T1000 (cell line): ENCODE results near the gene KCNMA1.

Experiments
- DNase-seq: peaks from one replicate; lab custom pipeline; 2025; ENCODE audit warnings: mixed read lengths; lab: John Stamatoyannopoulos, UW

Gene KCNMA1

DNA sequence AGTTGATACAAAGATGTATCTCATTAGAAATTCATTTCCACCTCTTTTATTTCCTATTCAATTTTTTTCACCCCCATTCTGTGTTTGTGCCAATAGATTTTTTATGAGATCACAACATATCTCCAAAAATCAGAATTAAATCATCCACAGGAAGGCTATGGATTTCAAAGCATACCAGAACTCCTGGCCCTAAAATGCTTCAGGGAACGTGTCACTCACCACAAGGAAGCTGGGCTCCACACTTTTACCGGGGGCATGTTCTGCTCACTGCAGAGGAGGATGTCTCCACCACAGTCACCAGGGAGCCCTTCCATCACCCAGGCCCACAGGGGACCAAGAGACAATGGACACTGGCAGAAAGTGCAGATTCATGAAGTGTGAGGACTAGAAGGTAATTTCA, 456.8 kb downstream of the KCNMA1 start:
- no peak for DNase-seq

DNA sequence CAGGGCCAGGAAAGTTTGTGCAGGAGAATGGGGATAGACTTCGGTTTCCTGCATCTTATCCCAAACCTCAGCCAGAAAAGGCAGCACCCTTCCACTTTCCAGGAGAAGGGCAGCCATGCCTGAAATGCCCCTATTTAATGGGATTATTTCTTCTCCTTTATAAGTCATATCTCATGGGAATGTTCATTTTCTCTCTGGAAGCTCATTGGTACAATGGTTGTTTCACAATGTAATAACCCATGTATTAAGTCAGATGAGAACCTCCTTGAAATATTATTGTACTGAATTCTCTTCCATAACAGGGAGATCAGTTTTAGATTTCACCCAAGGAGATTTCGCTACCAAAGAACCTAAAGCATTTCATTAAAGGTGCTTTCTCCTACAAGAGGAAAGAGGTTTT, 457.5 kb downstream of the KCNMA1 start:
- no peak for DNase-seq

DNA sequence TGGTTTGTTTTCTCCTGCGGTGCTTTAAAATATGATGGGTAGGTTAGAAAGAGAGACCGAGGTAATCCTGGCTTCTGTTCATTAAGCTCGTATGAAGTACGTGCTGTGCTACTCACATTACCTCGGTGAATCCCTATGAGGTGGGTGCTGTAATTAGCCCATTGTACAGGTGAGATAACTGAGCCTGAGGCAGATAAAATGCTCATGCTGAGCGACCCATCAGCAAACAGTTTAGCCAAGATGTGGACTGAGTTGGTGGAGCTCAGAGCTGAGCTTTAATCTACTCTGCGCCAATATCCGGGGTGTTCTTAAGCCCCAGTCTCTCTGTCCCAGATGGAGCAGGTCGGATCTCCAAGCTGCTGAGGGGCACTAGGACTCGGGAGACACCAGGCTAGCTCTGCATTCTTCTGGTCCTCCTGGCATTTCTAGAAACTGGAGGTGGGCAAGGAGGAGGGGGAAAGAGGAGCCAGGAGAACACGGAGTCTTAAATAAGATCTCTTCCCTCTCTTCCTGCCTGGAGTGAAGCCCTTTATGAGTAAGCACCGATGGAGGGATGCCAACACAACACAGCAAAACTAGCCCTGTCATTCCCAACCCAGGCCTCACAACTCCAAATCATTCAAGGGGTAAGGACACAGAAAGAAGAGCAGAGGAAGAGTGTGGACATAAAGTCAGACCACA, 458.5 kb downstream of the KCNMA1 start:
- peak; percentile 64 for DNase-seq

DNA sequence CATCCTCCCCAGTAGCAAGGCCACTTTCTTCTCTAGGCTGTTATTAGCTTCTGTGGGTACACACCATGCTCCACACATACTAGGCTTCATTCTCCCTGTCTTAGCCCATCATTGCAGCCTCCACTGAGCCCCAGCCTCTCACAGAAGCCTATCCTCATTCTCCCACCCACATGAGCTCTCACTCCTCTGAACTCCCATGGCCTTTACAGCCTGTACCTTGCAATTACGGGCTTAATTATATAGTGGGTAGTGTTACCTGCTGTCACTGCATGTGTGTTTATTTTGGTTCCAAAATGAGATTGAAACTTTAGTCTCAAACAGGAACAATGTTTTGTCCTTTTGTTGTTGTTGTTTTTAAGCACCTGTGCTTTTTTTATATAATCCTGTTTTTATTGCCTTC, 460.0 kb downstream of the KCNMA1 start:
- no peak for DNase-seq

DNA sequence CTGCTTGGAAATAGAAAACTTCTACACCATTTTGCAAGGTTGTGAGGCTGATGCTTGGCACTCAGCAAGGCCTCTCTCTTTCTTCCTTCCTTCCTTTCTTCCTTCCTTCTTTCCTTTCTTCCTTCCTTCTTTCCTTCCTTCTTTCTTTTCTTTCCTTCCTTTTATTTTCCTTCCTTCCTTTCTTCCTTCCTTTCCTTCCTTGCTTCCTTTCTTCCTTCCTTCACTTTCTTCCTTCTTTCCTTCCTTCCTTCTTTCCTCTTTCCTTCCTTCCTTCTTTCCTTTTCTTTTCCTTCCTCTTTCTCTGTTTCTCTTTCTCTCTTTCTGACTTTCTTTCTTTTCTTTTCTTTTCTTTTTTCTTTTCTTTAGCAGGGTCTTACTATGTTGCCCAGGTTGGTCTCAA, 460.4 kb downstream of the KCNMA1 start:
- DNase-seq, result no peak

DNA sequence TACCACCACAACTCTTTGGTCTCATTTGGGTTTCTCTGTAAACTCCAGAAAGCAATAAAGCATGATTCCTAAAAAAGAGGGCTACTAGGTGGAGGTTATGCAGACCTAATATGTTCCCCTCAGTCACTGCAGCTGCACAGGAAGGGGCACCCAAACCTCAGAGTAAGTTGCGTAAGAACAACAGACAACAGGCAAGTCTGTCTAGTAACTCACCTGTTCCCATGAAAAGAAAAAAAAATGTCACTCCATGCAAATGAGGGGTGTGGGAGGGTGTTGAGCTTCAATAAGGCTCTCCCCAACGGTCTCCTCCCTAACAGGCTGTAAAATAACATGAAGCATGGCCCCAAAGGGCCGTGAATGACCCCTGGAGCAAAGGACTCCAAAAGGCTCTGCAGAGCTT, 461.4 kb downstream of the KCNMA1 start:
- DNase-seq, result no peak

DNA sequence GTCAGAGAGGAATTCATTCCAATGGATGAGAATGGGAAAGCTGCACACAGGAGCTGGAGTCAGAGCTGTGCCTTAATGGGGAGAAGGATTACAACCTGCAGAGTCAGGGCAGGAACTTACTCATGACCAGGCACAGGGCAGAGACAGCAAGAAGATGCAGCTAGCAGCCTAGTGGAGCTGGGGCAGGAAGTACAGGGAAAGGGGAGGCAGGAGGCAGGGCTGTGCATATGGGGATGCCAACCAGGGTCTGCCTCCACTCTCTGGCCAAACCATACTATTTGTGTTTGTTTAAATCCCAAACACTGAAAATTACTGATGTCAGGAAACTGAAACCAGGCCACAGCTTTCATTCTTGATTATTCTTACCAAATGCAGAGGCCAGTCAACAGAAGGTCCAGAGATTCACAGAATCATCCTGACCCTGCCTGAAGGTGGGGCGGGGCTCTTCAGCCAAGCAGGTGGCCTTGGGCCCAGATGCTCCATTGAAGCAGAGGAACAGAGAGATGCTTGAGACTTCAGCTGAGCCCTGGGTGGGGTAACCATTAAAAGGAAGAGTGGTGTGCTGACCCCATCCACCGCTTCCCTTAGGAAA, 461.9 kb downstream of the KCNMA1 start:
- DNase-seq, result no peak

DNA sequence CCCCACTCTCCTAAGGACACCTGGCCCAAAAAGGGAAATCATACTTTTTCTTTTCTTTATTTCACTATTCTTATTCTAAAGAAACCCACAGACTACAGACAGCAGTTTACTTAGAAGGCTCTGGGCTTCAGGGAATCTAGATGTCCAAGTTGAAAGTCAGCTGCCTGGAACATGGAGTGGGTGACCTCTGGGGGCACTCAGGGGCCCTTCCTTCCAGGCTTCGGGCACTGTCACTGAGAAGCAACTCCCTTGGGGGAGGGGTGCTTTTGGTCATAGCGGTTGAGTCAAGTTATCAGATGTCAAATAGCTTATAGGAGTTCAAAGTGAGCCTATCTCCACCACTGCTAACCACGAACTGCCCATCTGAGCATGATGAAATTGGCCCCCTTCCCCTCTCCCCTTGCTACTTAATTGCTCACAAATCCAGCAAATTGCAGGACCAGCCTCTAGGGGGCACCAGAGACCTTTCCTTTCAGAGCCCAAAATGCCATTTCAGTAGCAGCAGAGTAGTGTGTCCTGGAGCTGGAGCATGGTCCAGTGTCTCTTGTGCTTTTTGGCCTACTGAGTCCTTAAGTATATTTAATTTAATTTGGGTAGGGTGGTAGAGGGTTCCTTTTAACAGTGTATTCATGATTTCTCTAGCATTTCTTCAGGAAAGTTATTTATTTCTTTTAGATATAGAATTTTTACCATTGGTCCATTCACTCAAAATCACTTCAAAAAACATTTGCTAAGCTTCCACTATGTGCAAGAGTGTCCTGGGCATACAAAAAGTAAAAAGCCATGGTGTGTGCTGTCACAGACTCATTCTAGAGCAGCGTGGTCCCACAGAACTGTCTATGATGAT, 463.8 kb downstream of the KCNMA1 start:
- DNase-seq, result peak; percentile 57

DNA sequence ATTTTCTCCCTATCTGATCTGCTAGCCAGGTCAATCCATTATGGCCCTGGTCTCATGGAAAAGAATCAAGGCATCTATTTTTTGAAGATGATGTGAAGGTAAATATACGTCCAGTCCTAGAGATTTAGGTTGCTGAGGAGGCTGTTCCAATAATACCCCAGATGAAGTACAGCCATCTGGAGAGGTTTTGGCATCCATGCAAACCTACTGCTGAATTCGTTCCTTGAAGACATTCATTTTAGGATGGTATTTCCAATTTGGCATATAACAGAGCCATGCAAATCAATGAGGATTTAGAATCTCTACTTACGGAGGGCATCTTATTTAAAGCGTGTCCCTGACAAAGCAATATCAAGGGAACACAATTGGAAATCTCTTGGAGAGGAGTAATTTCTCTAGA, 465.5 kb downstream of the KCNMA1 start:
- no peak for DNase-seq

DNA sequence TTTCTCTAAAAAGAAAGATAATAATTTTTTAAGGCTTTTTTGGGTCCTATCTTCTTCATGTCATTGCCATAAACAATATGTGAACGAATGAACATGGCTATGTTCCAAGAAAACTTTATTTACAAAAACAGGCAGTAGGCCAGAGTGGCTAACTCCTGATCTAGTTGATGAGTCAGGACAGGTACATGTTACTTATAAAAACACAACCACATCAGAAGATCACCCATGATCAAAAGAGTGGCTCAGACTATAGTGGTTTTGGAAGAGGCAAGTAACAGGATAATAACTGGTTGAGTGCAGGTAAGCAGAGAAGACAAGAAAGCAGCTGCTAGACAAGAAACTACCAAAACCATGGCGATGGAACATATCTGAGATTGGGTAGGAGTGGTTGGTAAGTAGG, 468.7 kb downstream of the KCNMA1 start:
- DNase-seq, result no peak

DNA sequence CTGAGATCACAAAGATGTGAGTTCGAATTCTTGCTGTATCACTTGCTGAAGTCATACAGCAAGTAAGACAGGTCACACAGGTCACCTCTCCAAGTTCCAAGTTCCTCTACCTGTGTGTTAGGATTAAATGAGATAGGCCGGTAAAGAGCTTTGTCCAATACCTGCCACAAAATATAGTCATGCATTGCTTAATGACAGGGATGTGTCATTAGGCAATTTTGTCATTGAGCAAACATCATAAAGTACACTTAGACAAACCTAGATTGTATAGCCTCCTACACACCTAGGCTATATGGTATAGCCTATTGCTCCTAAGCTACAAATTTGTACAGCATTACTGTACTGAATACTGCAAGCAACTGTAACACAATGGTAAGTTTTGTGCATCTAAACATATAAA, 469.4 kb downstream of the KCNMA1 start:
- no peak for DNase-seq

DNA sequence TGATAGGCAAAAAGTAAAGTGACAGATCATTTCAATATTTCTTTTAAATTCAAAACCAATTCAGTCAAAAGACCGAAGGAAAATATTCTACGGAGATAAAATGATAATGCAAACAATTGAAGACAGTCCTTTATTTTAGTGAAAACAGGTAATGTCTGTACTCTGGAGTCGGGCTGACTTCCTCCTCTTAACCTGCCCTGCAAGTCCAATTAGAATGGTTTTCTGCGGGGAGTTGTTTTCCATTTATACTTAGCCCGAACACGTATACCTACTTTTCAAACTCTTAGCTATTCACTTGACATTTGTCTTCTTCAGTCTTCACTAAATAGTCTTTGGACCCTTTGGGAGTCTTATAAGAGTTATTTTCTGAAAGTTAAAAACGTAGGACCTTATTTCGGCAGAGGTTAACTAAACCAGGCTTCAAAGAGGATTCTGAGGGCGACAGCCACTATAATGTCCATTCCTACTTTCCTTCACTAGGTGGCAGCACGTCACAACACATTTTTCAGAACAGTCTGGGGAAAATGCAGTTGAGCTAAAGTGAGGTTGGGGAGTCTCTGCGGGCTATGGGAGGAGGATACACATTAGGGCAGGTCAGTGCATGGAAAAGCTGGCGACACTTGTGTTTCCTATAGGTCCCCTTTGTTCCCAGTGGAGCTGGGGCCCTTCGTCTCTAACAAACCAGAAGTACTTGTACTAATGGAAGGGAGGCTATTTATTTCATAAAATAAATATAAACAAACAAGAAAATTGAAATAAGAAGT, 472.0 kb downstream of the KCNMA1 start:
- DNase-seq, result peak; percentile 43

DNA sequence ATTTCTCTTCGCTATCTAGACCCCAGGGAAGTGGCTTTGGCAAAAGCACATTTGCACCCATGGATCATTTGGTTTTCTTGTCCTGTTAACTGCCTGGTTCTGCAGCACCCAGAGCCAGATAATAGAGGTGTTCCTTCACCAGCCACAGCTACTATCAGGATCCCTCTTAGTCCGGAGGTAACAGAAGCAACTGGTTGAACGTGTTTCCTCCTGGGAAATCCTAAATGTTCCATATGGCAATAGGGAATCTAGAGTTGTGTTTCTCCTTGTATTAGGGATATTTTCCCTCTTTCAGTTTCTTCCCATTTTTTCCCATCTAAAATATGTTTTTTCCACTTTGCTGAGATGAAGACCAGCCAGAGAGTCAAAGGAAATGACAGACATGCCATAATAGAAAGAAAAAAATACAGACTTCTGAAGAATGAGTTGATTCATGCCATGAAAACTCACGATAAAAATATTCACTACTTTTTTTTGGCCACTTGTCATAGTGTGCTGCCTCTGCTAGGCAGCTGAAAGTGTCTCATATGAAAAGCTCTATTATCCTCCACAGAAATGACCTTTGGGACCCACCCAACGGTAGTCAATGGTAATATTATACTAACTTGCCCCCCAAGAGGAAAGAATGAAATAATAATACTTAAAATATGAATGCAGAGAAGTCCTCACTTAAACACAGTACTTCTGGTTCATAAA, 472.8 kb downstream of the KCNMA1 start:
- DNase-seq, result no peak

DNA sequence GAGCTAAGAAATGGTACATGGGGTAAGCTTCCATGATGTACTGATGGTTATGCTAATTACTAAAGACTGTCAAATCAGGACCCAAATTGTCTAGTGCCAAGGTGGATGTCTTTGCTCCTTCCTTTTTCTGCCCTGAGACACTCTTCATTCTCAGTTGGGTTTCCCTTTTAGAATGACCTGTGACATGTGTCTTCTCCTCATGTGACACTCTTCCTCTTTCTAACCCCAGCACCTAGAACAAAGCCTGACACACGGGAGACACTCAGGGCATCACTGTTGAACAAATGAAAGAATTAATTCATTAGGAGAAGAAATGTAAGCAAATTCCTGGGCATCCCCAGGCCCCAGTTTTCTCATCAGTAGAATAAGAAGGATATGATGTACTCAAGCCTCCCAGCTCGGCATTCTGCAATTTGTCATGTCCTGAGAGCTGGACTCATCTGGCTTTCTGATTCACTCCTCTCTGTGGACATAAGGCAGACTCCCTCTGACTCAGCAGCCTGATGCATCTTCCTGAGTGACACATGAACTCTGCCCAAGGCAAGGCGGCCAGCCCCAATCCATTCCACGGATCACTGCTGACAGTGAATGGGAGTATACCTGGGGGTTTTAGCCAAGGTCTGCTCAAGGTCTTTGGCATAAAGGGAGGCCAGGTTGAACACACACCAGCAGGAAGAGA, 473.8 kb downstream of the KCNMA1 start:
- peak; percentile 84 for DNase-seq

DNA sequence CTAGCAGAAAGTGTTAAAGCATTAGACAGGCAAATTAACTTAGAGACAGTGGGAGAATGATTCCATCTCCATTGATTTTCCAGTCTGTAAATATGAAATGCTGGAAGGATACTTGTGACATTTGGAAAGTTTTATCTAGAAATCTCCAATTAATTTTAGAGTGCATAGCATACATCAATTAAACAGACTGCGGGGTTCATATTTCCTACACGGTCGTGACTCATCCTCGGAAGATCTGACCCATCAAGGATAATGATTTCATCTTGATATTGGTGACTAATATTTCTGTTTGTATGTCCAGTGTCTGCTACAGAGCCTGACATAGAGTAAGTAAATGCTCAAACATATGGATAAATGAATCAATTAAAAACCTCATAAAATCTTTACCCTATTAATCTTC, 474.9 kb downstream of the KCNMA1 start:
- no peak for DNase-seq

DNA sequence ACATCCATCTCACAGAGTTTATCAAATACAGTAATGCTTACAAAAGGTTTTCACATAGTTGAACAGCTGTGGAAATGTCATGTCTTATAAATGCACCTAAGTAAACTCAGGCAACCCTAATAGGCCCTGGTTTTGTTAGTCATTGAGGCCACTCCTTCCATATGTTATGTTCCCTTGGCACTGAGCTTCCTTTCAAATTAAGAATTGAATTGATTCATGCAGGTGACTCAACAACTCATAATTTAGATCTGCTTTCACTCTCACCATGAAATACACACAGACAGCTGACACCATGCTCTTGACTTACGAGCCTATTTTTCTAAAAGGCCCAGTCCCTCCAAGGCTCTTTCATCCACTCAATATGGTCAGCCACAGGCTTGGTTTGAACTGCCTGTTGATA, 476.9 kb downstream of the KCNMA1 start:
- DNase-seq, result peak; percentile 23

DNA sequence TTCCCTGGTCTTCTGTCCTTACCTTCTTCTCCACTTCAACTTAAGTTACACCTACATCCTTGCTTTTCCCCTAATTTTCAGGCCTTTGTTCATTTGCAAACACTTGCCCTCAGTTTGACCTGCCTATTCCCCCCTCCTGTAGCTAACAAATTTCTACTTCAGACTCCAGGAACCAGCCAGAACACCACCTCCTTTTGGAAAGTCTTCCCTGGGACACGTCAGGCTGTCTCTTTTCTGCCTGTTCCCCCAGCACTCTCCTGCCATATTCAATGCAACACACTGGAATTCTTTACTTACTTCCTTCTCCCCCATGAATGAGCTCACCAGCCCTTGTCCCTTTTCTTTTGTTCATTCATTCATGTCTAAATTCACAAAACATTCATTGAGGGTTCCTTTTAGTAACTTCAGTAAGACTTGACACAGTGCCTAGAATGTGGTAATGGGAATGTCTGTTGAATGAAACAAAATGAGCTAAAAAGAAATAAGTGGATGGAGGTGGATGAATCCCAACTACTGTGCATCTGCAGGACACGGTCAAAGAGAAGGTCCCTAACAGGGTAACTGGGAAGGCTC, 478.0 kb downstream of the KCNMA1 start:
- no peak for DNase-seq

DNA sequence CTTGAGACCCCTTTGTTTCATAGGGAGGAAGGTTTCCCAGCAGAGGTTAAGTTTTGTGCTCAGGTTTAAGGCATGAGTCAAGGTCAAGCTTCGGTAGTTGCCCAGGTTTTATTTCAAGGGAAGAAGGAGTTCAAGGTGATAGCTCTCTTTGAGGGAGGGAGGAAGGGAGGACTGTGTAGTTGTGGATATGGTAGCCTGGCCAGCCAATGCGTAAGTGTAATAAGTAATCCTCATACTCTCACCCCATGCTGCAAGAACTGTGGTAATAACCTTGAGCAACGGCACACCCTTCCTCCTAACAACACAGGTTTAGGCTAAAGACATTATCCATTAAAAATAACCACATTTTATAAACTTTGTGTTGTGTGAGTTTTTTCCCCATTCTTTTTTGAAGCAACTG, 478.9 kb downstream of the KCNMA1 start:
- no peak for DNase-seq

DNA sequence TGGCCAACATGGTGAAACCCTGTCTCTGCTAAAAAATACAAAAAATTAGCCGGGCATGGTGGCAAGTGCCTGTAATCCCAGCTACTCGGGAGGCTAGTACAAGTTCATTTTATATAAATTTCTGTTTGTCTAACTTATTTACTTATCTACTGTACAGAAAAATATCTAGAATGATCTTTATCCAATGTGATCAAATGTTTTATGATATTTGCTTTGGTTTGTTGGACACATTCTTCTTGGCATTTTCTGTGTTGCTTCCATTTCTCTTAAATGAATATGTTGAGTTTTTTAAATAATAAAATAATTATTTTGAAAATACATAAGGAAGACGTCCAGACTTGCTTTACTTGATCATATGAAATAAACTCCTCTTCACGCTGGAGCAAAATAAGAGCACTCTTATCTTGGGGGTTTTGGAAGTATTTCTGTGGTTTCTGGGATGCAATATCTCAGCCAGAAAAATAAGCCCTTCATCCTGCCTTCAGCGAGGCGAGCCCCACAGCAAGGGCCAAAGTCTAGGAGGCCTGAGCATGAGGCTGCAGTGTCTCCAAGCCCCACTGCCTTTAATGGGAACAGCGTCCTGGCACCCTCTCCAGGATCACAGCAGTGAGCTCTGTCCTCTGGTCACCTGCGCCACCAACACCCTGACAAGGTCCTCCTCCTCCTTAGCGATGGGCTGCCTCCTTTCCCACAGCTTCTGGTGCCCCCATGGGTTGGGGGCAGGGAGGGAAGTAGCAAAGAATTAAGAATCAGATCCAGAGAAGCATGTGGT, 480.2 kb downstream of the KCNMA1 start:
- DNase-seq, result no peak

DNA sequence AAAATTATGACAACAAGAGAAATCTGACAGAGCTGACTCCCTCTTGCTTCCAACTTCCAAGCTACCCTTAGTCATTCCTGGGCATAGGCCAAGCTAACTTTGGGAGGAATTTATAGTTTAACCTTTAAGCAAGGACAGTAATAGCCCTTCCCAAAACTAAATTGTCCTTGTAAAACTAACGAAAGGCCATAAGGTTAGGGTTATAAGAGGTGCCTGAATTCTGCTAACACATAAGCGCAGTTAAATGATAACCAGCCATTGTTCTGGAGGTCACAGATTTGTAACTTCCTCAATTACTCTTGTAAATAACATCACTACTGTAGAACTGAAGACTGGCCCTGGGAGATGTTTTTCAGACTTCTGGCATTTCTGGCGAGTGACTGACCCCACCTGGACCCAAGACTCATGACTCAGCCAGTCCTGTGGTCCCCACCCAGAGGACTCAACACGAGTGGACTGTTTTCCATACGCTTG, 481.2 kb downstream of the KCNMA1 start:
- DNase-seq, result peak; percentile 41
